ENCODE measurements around the gene SLC8A1.

The SLC8A1 gene

DNA sequence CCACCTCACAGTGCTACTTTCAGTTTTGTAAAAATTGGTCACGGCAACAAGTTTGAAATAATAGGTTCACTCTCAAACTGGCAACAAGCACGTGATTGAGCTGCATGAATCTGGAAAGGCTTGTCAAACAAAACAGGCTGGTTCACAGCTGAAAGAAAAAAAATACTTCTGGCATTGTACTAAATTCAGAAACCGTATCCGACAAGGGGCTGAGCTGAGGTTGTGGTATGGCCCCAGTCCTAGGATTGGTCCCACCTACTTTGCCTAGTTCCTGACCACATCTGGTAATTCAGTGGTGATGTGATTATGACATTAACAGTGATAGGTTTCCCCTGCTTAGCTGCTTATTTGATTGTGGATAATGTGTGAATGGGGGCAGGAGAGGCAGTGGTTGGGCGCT, 346.3 kb downstream of the SLC8A1 start:
- Mint-ChIP-seq H3K4me1 (ENCODE audit: low read depth) (no peaks in the 10 kb centered on the region), H3K27ac (no peak overlapping the region), H3K27me3 (no peaks in the 10 kb centered on the region), H3K4me3 (no peak overlapping the region), H3K9me3 (no peaks in the 10 kb centered on the region), H3K36me3 (ENCODE audit: low read depth) (no peaks in the 10 kb centered on the region)
- intact Hi-C loops (cut with micrococcal nuclease), result no loop called here

GRCh38 chr2:40103590-40103989, 348.3 kb downstream of the SLC8A1 start:
- intact Hi-C loops (cut with micrococcal nuclease), result no loop called here
- no peak overlapping the region for H3K4me3 Mint-ChIP-seq
- no peaks in the 10 kb centered on the region for H3K27me3 Mint-ChIP-seq

DNA sequence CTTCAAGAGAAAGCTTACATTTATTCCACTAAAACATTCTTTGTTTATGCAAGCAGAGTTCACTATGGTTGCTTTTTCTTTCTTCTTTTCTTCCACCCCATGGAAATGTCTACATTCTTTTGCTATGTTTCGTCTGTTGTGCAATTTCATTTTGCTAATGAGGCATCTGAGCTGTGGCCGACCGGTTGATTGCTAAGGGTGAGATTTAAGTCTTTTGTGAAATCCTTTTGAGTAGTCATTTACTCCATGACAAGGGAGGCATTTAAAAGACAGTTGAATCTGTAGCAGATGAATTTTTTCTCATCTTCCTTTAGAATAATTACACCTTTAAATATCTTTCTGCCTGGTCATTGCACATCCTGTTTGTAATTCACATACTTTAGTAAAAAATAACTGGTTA, 348.7 kb downstream of the SLC8A1 start:
- H3K4me3 Mint-ChIP-seq, result no peak overlapping the region
- H3K9me3 Mint-ChIP-seq, result no peaks in the 10 kb centered on the region
- H3K27me3 Mint-ChIP-seq, result no peaks in the 10 kb centered on the region
- no peaks in the 10 kb centered on the region for H3K36me3 Mint-ChIP-seq (ENCODE audit: low read depth)
- intact Hi-C loops (cut with micrococcal nuclease), result no loop called here
- H3K27ac Mint-ChIP-seq, result no peak overlapping the region
- H3K4me1 Mint-ChIP-seq (ENCODE audit: low read depth), result no peaks in the 10 kb centered on the region

More at GRCh38 chr2:40103590-40103989, 348.3 kb downstream of the SLC8A1 start:
- Mint-ChIP-seq H3K4me1 (ENCODE audit: low read depth) (no peaks in the 10 kb centered on the region), H3K36me3 (ENCODE audit: low read depth) (no peaks in the 10 kb centered on the region), H3K27ac (no peak overlapping the region), H3K9me3 (no peaks in the 10 kb centered on the region)

- no peaks in the 10 kb centered on the region for H3K36me3 Mint-ChIP-seq (ENCODE audit: low read depth)
- no peaks in the 10 kb centered on the region for H3K9me3 Mint-ChIP-seq
- no peaks in the 10 kb centered on the region for H3K4me1 Mint-ChIP-seq (ENCODE audit: low read depth)
- intact Hi-C loops (cut with micrococcal nuclease), result no loop called here
- H3K4me3 Mint-ChIP-seq, result no peak overlapping the region
- H3K27ac Mint-ChIP-seq, result no peak overlapping the region
- no peaks in the 10 kb centered on the region for H3K27me3 Mint-ChIP-seq
These were observed 349.4 kb downstream of the SLC8A1 start for GRCh38 chr2:40102447-40102846.

- intact Hi-C loops (cut with micrococcal nuclease), result no loop called here
- no peaks in the 10 kb centered on the region for H3K4me1 Mint-ChIP-seq (ENCODE audit: low read depth)
- no peaks in the 10 kb centered on the region for H3K9me3 Mint-ChIP-seq
- H3K36me3 Mint-ChIP-seq (ENCODE audit: low read depth), result no peaks in the 10 kb centered on the region
- H3K27me3 Mint-ChIP-seq, result no peaks in the 10 kb centered on the region
- no peak overlapping the region for H3K4me3 Mint-ChIP-seq
- H3K27ac Mint-ChIP-seq, result no peak overlapping the region
These were observed 350.7 kb downstream of the SLC8A1 start for GRCh38 chr2:40101131-40101575.

DNA sequence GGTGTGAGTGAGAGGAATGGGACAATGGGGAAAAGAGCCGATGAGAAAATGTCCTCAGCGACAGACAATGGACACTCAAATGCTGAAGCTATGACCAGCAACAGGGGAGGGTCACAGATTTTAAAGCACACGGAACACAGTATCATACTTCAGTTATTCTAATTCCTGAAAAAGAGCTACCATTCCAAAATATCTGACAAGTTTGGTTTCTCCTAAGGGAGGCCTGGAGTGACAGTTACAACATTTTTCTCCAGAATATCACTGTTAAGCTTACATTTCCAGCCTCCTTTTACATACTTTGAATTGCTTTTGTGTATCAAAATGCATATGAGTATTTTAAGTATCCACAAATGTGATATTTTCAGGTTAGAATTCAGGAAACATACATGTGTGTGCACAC, 351.2 kb downstream of the SLC8A1 start:
- intact Hi-C loops (cut with micrococcal nuclease), result no loop called here
- Mint-ChIP-seq H3K27me3 (no peaks in the 10 kb centered on the region), H3K36me3 (ENCODE audit: low read depth) (no peaks in the 10 kb centered on the region), H3K4me3 (no peak overlapping the region), H3K9me3 (no peaks in the 10 kb centered on the region), H3K4me1 (ENCODE audit: low read depth) (no peaks in the 10 kb centered on the region), H3K27ac (no peak overlapping the region)

- H3K4me1 Mint-ChIP-seq (ENCODE audit: low read depth), result no peaks in the 10 kb centered on the region
- no peaks in the 10 kb centered on the region for H3K36me3 Mint-ChIP-seq (ENCODE audit: low read depth)
- no peak overlapping the region for H3K27ac Mint-ChIP-seq
- no peaks in the 10 kb centered on the region for H3K27me3 Mint-ChIP-seq
- H3K4me3 Mint-ChIP-seq, result no peak overlapping the region
- intact Hi-C loops (cut with micrococcal nuclease), result no loop called here
- no peaks in the 10 kb centered on the region for H3K9me3 Mint-ChIP-seq
These were observed 353.0 kb downstream of the SLC8A1 start for GRCh38 chr2:40098786-40099470.

DNA sequence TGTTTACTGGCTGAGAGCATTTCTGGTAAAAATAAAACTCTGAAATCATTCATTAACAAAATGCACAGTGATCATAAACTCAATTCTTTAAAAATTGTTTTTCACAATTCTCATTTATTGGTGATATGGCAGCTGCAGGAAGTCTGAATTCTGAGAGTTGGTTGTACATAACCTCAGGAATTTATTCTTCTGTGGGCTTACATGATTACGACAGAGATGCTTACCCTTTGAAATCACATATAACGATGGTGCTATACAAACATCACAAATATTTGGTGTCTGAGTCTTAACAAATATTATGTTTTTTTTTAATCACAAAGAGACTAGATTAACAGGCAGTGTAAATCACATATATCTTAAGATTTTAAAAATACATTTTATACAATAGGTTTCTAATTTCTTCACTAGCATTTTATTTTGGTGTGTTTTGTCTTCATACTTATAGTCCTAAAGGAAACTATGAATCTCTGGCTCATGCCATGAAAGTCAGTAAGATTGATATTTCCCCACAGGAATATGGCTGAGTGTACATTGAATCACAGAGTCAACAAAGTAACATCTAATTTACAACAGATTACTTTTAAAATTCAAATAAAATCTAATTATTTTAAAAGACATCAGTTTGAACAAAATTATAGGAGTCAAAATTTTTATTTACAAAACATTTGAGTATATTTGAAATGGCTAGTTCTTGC, 354.1 kb downstream of the SLC8A1 start:
- no peaks in the 10 kb centered on the region for H3K27me3 Mint-ChIP-seq
- H3K9me3 Mint-ChIP-seq, result no peaks in the 10 kb centered on the region
- H3K36me3 Mint-ChIP-seq (ENCODE audit: low read depth), result no peaks in the 10 kb centered on the region
- H3K4me1 Mint-ChIP-seq (ENCODE audit: low read depth), result no peaks in the 10 kb centered on the region
- no peak overlapping the region for H3K4me3 Mint-ChIP-seq
- H3K27ac Mint-ChIP-seq, result no peak overlapping the region
- intact Hi-C loops (cut with micrococcal nuclease), result no loop called here

- no peaks in the 10 kb centered on the region for H3K4me1 Mint-ChIP-seq (ENCODE audit: low read depth)
- no peak overlapping the region for H3K4me3 Mint-ChIP-seq
- no peaks in the 10 kb centered on the region for H3K27me3 Mint-ChIP-seq
- no peak overlapping the region for H3K27ac Mint-ChIP-seq
- no peaks in the 10 kb centered on the region for H3K9me3 Mint-ChIP-seq
- no peaks in the 10 kb centered on the region for H3K36me3 Mint-ChIP-seq (ENCODE audit: low read depth)
- intact Hi-C loops (cut with micrococcal nuclease), result no loop called here
These were observed 355.5 kb downstream of the SLC8A1 start for GRCh38 chr2:40096360-40096759.

DNA sequence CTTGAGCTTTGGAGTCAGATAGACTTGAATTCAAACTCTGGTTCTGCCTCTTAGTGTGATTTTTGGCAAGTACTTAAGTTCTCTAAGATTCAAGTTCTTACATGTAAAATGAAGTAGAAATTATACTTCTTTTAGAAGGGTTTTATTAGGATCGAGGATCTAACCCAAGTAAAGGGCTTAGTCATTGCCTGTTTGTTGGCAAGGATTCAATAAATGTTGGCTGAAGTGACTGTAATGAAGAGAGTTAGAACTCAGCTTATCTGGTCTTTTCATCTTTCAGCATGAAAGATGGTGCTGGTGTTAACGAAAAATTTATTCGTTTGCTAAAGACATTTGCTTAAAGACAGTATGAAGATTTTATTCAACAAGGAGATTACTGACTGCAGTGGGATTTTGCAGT, 356.9 kb downstream of the SLC8A1 start:
- intact Hi-C loops (cut with micrococcal nuclease), result no loop called here
- H3K27ac Mint-ChIP-seq, result no peak overlapping the region

GRCh38 chr2:40094451-40094850, 357.4 kb downstream of the SLC8A1 start:
- Mint-ChIP-seq H3K4me3 (no peak overlapping the region), H3K36me3 (ENCODE audit: low read depth) (no peaks in the 10 kb centered on the region), H3K9me3 (no peaks in the 10 kb centered on the region), H3K4me1 (ENCODE audit: low read depth) (no peaks in the 10 kb centered on the region), H3K27me3 (no peaks in the 10 kb centered on the region), H3K27ac (no peak overlapping the region)
- intact Hi-C loops (cut with micrococcal nuclease), result no loop called here

More for the DNA sequence above, 356.9 kb downstream of the SLC8A1 start:
- H3K36me3 Mint-ChIP-seq (ENCODE audit: low read depth), result no peaks in the 10 kb centered on the region
- no peaks in the 10 kb centered on the region for H3K4me1 Mint-ChIP-seq (ENCODE audit: low read depth)
- no peak overlapping the region for H3K4me3 Mint-ChIP-seq
- H3K27me3 Mint-ChIP-seq, result no peaks in the 10 kb centered on the region
- no peaks in the 10 kb centered on the region for H3K9me3 Mint-ChIP-seq

GRCh38 chr2:40093021-40093675, 358.7 kb downstream of the SLC8A1 start:
- H3K4me3 Mint-ChIP-seq, result no peak overlapping the region
- H3K9me3 Mint-ChIP-seq, result no peaks in the 10 kb centered on the region
- no peaks in the 10 kb centered on the region for H3K36me3 Mint-ChIP-seq (ENCODE audit: low read depth)
- no peaks in the 10 kb centered on the region for H3K4me1 Mint-ChIP-seq (ENCODE audit: low read depth)
- intact Hi-C loops (cut with micrococcal nuclease), result no loop called here
- H3K27me3 Mint-ChIP-seq, result no peaks in the 10 kb centered on the region
- H3K27ac Mint-ChIP-seq, result no peak overlapping the region

- Mint-ChIP-seq H3K4me1 (ENCODE audit: low read depth) (no peaks in the 10 kb centered on the region), H3K9me3 (no peaks in the 10 kb centered on the region), H3K27me3 (no peaks in the 10 kb centered on the region), H3K27ac (no peak overlapping the region), H3K36me3 (ENCODE audit: low read depth) (no peaks in the 10 kb centered on the region), H3K4me3 (no peak overlapping the region)
- intact Hi-C loops (cut with micrococcal nuclease), result no loop called here
These were observed 361.8 kb downstream of the SLC8A1 start for GRCh38 chr2:40090044-40090443.

- Mint-ChIP-seq H3K27ac (no peak overlapping the region), H3K4me3 (no peak overlapping the region), H3K9me3 (no peaks in the 10 kb centered on the region), H3K4me1 (ENCODE audit: low read depth) (no peaks in the 10 kb centered on the region), H3K36me3 (ENCODE audit: low read depth) (no peaks in the 10 kb centered on the region), H3K27me3 (no peaks in the 10 kb centered on the region)
- intact Hi-C loops (cut with micrococcal nuclease), result no loop called here
These were observed 364.0 kb downstream of the SLC8A1 start for GRCh38 chr2:40087927-40088326.
